Measurements from ENCODE around the gene UQCRC1. TPM values are rescaled to one million over a fixed set of nuclear protein-coding genes. Genes with fewer than 3 reads are reported as not detected.

UQCRC1 gene
- total RNA-seq, 1 experiment from 2014 or later: 196 TPM

GRCh38 chr3:48599509-48600285, 9.7 kb downstream of the UQCRC1 start:
- DNase-seq (ENCODE audit: extremely low read depth, low read depth): no peak

DNA sequence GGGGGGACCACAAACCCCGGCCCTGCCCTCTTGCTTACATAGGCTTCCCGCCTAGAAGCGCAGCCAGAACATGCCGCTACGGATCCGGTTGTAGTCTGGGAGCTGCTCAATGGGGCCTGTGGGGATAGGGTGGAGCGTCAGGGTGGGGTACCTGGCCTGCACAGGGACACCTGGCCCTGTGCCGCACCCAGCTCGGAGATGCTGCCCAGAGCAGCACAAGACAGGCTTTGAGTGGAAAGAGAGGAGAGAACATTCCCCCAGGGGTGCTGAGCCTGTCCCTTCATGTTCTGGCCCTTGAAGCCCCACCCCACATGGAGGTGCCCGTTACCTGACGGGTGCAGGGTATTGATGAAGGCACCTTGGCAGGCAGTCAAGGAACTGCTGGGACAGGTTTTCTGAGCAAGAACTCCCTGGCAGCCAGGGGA, 10.4 kb downstream of the UQCRC1 start:
- DNase-seq (ENCODE audit: extremely low read depth, low read depth): no peak

DNA sequence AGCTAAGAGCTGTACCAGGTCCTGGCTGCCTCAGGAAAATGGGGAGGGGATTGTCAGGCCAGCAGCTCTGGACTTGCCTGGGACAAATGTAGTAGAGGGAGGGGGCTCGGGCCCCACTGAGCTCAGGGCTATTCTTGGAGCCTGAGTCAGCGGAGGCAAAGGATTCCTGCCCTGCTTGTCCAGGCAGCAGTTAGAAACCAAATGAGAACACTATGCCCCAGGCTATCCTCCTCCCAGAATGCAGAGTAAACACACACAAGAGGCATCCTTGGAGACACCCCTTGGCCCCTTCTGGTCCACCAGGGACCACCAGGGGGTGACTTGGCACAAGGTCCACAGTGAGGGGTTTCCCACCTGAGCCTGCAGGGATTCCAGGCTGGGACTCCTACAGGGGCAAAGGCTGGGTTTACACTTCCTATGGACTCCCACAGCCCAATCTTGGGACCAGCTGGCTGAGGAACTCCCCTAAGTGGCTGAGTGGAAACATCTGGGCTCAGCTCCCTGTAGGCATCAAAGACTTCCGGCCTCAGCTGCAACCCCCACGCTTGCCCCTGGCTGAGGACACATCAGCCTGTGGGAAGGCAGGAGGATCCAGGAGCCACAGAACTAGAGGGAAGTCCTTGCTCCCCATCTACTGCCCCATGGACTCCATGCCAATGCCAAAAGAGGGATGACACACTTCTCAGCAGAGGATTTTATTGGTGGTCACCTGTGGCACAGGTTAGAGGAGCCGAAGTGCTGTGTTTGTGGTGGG, 10.9 kb downstream of the UQCRC1 start:
- DNase-seq (ENCODE audit: extremely low read depth, low read depth): no peak

DNA sequence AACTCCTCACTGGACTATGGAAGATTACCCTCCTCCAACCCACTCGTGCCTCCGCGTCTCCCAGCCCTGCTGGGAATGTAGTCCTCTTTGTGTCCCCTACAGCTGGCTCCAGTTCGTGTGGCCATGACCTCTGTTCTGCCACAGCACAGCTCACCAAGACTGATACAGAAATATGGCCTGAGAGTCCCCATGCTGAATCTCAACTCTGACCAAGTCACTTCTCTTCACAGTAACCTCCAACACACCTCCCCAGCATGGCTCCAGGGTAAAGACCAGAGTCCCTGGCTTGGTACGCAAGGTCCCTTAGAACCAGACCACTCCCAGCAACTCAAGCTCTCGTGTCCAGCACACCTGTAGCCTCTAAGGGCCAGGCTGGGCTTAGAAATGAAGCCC, 12.0 kb downstream of the UQCRC1 start:
- no peak for DNase-seq (ENCODE audit: extremely low read depth, low read depth)

- DNase-seq (ENCODE audit: extremely low read depth, low read depth): no peak
Measured at GRCh38 chr3:48596676-48597407, 12.6 kb downstream of the UQCRC1 start.

GRCh38 chr3:48596157-48596556, 13.3 kb downstream of the UQCRC1 start:
- DNase-seq (ENCODE audit: extremely low read depth, low read depth): no peak

GRCh38 chr3:48595526-48596121, 13.8 kb downstream of the UQCRC1 start:
- DNase-seq (ENCODE audit: extremely low read depth, low read depth): no peak

DNA sequence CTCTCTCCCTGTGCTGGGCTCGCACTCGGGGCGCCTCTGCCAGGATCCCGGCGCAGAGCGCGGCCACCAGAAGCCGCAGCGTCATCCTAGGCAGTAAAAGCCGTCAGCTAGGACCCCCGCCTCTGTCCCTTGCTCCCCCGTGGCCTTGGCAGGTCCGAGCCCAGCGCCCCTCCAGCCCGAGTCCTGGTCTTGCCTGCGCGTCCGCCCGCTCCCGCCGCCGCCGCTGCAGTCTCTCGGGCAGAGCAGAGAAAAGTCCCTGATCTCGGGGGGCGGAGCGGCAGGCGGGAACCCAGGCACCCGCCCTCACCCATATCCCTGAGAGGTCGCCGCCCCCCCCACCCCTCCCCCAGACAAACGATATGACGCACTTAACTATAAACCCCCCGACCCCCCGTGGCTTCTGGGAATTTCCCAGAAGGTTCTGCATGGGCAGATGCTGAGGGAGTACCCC, 14.3 kb downstream of the UQCRC1 start, which contains the start of gene COL7A1:
TSS of gene COL7A1 (minus strand) at position 255 of the 451 bp plus-strand sequence. CDS start at position 85, 170 bp downstream.
- DNase-seq (ENCODE audit: extremely low read depth, low read depth): no peak

DNA sequence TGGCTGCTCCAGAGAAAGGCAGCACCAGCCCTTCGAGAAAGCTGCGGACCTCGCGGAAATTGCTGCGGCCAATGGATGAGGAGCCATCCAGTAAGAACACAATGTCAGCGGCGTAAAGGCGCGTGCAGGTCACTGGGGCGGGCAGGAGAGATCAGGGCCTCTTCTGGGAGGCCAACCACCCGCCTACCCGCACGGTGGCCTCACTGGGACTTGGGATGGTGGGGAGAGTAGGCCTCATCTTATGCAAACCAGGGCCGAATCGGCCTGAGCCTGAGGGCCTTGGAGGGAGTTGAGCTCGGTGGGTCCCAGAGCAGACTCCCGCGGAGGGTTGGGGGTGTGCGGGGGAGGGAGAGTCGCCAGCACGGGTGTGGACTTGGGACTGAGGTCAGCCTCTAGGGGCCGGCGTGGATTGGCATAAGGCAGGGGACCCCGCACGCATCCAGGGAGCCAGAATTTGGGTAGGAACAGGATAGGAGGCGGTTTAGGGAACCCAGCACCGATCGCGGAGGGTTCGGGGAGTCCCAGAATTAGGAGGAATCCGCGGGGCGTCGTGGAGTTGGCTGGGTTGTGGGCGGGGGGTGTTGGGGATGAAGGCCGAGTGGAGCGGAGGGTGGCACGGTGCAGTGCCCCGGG, 14.9 kb downstream of the UQCRC1 start:
- no peak for DNase-seq (ENCODE audit: extremely low read depth, low read depth)

DNA sequence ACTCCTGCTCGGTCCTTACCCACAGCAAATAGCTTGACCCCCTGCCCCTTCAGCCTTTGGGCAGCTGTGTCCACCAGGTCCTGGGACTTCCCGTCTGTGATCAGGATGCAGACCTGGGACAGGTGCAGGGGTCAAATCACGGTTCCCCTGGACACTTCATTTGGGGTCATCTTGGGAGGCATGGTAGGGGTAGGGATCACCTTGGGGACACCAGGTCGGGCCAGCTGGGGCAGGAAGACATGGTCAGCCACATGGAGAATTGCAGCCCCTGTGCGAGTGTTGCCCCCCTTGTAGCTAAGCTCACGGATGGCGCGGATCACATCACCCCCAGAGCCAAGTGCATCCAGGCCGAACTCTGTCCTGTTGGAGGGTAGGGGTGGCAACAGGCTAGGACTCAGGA, 16.1 kb downstream of the UQCRC1 start:
- DNase-seq (ENCODE audit: extremely low read depth, low read depth): no peak

DNA sequence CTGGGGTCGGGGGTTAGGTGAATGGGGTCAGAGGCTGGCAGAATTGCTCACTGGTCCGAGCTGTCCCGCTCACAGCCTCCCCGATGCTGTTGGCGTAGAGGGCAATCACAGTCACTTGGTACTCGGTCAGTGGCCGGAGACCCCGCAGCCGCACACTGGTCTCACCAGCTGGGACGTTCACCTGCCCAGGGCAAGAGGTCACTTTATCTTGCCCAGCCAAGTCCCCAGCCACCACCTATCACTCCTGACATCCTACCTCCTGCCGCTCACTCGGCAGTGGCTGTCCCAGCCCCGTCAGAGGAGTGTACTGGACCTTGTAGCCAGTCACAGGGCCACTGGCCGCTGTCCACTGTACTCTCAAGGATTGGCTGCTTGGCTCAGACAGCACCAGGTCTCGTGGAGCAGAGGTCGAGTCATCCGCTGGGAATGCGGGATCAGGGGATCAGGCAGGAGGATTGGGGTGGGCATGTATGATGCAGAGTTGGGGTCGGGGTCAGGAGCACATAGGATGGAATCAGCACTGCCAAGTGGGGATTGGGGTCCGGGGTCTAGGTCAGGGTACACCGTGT, 16.8 kb downstream of the UQCRC1 start:
- no peak for DNase-seq (ENCODE audit: extremely low read depth, low read depth)

DNA sequence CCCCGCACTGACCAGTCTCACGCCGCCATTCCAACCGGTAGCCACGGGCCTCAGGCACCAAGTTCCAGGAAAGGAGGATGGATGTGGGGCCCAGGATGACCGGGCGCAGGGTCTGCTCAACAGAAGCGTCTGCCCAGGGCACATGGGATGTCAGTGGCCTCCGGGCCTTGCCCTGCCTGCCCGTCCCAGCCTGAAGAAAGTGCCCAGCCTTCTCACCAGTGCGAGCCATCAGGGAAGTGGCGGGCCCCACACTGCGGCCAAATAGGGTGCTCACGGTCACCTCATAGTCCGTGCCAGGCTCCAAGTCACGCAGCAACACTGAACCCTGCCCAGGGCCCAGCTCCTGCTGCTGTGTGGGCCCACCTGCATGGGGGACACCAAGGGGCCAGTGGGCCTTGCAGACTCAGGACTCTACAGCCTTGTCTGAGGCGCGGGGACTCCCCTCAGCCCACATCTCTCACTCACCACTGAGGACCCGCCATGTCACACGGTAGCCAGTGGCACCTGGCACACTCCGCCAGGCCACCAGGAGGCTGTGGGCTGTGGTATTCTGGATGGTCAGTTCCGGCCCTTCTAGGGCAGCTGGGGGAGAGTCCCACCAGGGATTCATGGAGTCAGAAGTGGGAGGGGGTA, 17.4 kb downstream of the UQCRC1 start:
- DNase-seq (ENCODE audit: extremely low read depth, low read depth): no peak

GRCh38 chr3:48591436-48591835, 18.0 kb downstream of the UQCRC1 start:
- DNase-seq (ENCODE audit: extremely low read depth, low read depth): no peak

- no peak for DNase-seq (ENCODE audit: extremely low read depth, low read depth)
Measured at GRCh38 chr3:48588230-48588629, 21.2 kb downstream of the UQCRC1 start.

DNA sequence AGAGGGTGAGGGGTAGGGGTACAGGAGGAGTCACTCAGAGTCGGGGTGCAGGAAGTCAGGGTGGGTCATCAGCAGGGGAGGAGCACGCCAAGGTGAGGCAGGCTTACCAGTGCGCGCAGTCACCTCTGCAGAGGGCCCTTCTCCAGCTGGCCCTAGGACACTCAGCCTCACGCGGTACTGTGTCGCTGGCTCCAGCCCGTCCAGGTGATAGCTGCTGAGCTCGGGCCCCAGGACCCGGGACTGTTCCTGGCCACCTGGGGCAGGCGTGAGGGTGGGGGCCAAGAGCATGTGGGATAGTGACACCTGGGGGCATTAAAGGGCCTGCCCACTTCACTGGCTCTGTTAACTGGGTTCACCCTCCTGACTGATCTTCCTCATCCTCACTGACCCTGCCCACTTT, 21.8 kb downstream of the UQCRC1 start:
- no peak for DNase-seq (ENCODE audit: extremely low read depth, low read depth)

DNA sequence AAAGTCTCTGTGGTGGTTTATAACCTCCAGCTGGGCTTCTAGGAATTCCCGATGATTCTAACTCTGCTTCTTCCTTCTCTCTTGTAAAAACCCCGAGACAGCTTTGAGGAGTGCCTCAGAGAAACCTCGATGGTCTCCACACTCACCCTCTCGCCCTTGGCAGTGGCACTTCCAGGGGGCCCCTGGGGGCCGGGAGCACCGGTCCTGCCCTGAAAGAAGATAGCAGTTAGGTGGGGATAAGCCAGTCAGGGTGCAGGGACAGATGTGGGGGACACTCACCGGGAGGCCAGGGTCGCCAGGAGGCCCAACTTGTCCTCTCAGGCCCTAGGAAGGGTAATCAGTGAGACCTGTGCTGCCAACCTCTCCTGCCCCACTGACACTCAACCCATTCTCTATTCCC, 24.0 kb downstream of the UQCRC1 start:
- DNase-seq (ENCODE audit: extremely low read depth, low read depth): no peak

GRCh38 chr3:48584836-48585235, 24.6 kb downstream of the UQCRC1 start:
- DNase-seq (ENCODE audit: extremely low read depth, low read depth): no peak

DNA sequence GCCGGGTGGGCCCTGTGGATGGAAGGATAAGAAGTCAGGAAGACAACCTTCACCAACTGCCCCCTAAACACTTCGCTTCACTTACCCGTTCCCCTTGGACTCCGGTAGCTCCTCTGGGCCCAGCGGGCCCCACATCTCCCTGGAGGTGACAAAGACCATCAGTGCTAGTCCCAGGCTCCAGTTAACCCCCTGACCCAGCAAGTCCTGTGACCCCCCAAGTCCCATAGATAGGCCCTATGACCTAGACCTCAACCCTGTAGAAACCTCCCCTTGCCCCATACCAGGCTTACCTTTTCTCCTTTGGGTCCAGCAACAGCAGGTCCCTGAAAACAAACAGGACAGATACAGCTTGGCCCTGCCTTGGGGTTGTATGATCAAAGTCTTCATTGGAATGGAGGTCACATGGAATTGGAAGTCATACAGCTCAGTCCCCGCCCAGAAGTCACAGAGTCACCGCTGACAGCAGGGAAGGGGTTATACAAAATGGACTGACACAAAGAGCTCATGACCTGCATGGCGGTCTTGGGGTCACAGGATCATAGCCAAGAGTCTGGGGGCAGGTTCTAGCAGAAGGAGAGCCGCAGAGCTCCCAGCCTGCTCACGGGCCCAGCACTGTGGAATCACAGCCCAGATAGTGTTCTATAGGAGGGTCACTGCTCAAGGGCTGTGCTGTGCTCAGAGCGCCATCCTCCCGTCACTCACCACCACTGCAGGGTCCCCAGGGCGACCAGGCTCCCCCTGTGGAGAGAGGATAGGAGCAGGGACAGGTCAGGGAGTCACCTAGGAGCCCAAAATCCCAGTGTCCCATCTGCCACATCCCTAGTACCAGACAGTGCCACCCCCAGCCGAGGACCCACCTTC, 27.6 kb downstream of the UQCRC1 start:
- no peak for DNase-seq (ENCODE audit: extremely low read depth, low read depth)

DNA sequence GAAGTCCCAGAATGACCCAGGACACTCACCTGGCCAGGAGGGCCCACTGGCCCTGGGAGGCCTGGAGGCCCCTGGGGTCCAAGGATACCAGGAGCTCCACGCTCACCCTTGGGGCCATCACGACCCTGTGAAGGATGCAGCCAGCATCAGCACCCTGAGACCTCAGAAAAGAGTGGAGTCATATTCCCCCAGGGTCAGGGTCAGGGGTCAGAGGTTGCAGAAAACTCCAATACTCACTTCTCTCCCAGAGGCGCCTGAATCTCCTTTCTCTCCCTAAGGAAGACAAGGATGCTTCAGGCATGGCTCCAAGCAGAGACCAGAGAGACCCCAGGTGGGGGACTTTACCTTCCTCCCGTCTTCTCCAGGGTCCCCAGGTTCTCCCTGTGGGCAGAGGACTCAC, 32.8 kb downstream of the UQCRC1 start:
- DNase-seq (ENCODE audit: extremely low read depth, low read depth): no peak

Data from NCI-H460 (cell line).